ENCODE measurements around the gene TMEM170A.

GRCh38 chr16:75432828-75433731, 31.4 kb downstream of the TMEM170A start, which contains the start of gene CFDP1:
- TF ChIP-seq CTCF (optimal IDR thresholded peaks at IDR 0.05 in 1 of 3, IDR thresholded peaks at IDR 0.05 in 1 of 3, conservative IDR thresholded peaks at IDR 0.05 in 1 of 3; ENCODE audit: extremely low read depth in 1 of 3, insufficient read depth in 2 of 3, low read length in 3 of 3) (no peak), EZH2 (IDR thresholded peaks at IDR 0.05; ENCODE audit: low read length) (no peak)

Measured in keratinocyte (primary cell).